ENCODE results near the gene WWC2.

DNA sequence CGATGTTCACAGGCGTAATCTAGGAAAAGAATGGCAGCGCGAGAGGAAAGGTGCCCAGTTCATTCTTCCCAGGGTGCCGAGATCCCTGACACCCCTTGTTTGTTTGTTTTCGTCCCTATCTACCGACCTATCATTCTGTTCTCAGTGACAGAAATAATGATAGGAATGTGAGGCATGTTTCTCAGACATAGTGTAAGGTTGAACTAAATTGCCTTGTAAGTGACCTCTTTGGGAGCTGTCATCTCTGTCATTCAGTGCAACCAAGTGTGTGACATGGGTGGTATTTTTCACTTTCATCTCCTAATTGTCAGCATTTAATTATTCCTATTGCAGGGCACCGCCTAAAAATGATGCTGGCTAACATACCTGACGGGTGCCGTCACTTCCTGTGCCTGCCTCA is 196.7 kb downstream of the WWC2 start:
- TF ChIP-seq, protein P1, sequence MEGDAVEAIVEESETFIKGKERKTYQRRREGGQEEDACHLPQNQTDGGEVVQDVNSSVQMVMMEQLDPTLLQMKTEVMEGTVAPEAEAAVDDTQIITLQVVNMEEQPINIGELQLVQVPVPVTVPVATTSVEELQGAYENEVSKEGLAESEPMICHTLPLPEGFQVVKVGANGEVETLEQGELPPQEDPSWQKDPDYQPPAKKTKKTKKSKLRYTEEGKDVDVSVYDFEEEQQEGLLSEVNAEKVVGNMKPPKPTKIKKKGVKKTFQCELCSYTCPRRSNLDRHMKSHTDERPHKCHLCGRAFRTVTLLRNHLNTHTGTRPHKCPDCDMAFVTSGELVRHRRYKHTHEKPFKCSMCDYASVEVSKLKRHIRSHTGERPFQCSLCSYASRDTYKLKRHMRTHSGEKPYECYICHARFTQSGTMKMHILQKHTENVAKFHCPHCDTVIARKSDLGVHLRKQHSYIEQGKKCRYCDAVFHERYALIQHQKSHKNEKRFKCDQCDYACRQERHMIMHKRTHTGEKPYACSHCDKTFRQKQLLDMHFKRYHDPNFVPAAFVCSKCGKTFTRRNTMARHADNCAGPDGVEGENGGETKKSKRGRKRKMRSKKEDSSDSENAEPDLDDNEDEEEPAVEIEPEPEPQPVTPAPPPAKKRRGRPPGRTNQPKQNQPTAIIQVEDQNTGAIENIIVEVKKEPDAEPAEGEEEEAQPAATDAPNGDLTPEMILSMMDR (IDR thresholded peaks at IDR 0.05; ENCODE audit: low read depth, low read length) = no peak
- no peak for TF ChIP-seq EZH2phosphoT487 (IDR thresholded peaks at IDR 0.05; ENCODE audit: low read depth)
